Esophagus squamous epithelium (tissue), 5 donors: ENCODE data around the gene STX1B. TPM values are rescaled to one million over a fixed set of nuclear protein-coding genes. Genes with fewer than 3 reads are reported as not detected.
A peak's percentile ranks its signal among the peaks of the same experiment; 100 is the strongest.

ENCODE experiments used
- DNase-seq: peaks from one replicate; lab custom pipeline; 2025; lab: John Stamatoyannopoulos, UW
- H3K27ac ChIP-seq, 4 donors: fragments of 200-600 bp; sonication (generic); one replicate each; pipeline ENCODE4 v1.5.1; 2016 to 2019; ENCODE audit warnings: mild to moderate bottlenecking in 1 of 4
- H3K27me3 ChIP-seq, 4 donors: fragments of 200-600 bp; sonication (generic); 1 replicate in 3 of 4; 2 replicates in 1 of 4; pipeline versions ENCODE4 v1.5.1 to v1.6.0; 2017 to 2021; ENCODE audit warnings: antibody characterized with exemption in 1 of 4
- H3K36me3 ChIP-seq, 3 donors: fragments of 200-600 bp; sonication (generic); one replicate each; pipeline ENCODE4 v1.5.1; 2016 to 2019
- H3K4me1 ChIP-seq, 3 donors: fragments of 200-600 bp; sonication (generic); one replicate each; pipeline ENCODE4 v1.5.1; 2017 to 2019
- H3K4me3 ChIP-seq, 4 donors: fragments of 200-600 bp; sonication (generic); 1 replicate in 3 of 4; 2 replicates in 1 of 4; pipeline ENCODE4 v1.5.1; 2016 to 2019; ENCODE audit warnings: mild to moderate bottlenecking in 2 of 4, moderate library complexity in 1 of 4
- H3K9me3 ChIP-seq, 3 donors: fragments of 200-600 bp; sonication (generic); one replicate each; pipeline ENCODE4 v1.5.1; 2016 to 2019
- CTCF ChIP-seq, 6 experiments: fragments of 450-650 bp in 4 of 6; fragments of 200-600 bp in 2 of 6; sonication (generic) in 2 of 6; IDR thresholded peaks; one replicate each; pipeline ENCODE4 v1.5.1; 2016 to 2019; ENCODE audit warnings: antibody characterized with exemption in 6 of 6, mild to moderate bottlenecking in 4 of 6, moderate library complexity in 4 of 6
- POLR2A ChIP-seq, 4 donors: fragments of 450-650 bp; IDR thresholded peaks; one replicate each; pipeline ENCODE4 v1.6.1; 2017; ENCODE audit warnings: antibody characterized with exemption in 4 of 4, mild to moderate bottlenecking in 4 of 4, moderate library complexity in 3 of 4
- WGBS, 2 donors: methylation state at CpG; one replicate each; pipeline ENCODE4 v1.1.5; 2018; 5-methylcytosine and 5-hydroxymethylcytosine counted together
- intact Hi-C: fragments of 100-400 bp; cut with DNase I; formaldehyde crosslinking; loops from one replicate; pipeline ENCODE4 v1.15.0; 2022
- total RNA-seq, 4 donors: library from RNA; depleted of rRNA; stranded (reverse); fragments of >200 nt; gene quantifications; one replicate each; pipeline ENCODE4 v1.1.0, GENCODE V29; 2016
- donor health status: DM: yes; HTN: yes; CAD: no.

STX1B gene
- total RNA-seq, result 1 to 10 TPM in 1 of 4 donors, under 1 TPM in 3; 0.06 to 1.5 (median 0.20) TPM

GRCh38 chr16:31010585-31011325 is at the start of gene STX1B:
Gene STX1B, minus strand, starts transcription at chr16:31010638. Its CDS starts 242 bp downstream, at chr16:31010396.
- WGBS, 2 donors, result 6 to 19% methylated on average over 11 to 19 of the region's 45 CpGs
- no peaks in the 10 kb centered on the region for H3K36me3 ChIP-seq
- TF ChIP-seq CTCF (IDR thresholded peaks at IDR 0.05), result no peak
- no peak for TF ChIP-seq POLR2A (IDR thresholded peaks at IDR 0.05)
- intact Hi-C loops, result no loop called here
- peaks cover 0 to 90% (median 5%) of the 10 kb centered on the region in 4 donors for H3K27me3 ChIP-seq
- no peaks in the 10 kb centered on the region for H3K9me3 ChIP-seq
- peak within 1 kb of the TSS in 1 of 4 donors; percentile 44 for H3K4me3 ChIP-seq
- H3K4me1 ChIP-seq, result peaks cover 0 to 12% (median 8%) of the 10 kb centered on the region in 3 donors
- no peak for DNase-seq
- no peak within 1 kb of the TSS for H3K27ac ChIP-seq

- H3K4me3 ChIP-seq, result no peak overlapping the region
- H3K4me1 ChIP-seq, result peaks cover 0 to 6% (median 0%) of the 10 kb centered on the region in 3 donors
- H3K27me3 ChIP-seq, result no peaks in the 10 kb centered on the region
- intact Hi-C loops, result no loop called here
- H3K9me3 ChIP-seq, result no peaks in the 10 kb centered on the region
- DNase-seq, result no peak
- peaks cover under 1 to 29% (median 2%) of the 10 kb centered on the region in 3 donors for H3K36me3 ChIP-seq
- no peak overlapping the region for H3K27ac ChIP-seq
- no peak for TF ChIP-seq POLR2A (IDR thresholded peaks at IDR 0.05)
- TF ChIP-seq CTCF (IDR thresholded peaks at IDR 0.05), result no peak
- 89% methylated on average over 4 of the region's 4 CpGs; no CpG with 5 or more reads in 1 of the 2 donors for WGBS, 2 donors
Measured at GRCh38 chr16:31055613-31056012, 45.2 kb upstream of the STX1B start.

- Histone ChIP-seq H3K4me3 (no peak overlapping the region), H3K9me3 (no peaks in the 10 kb centered on the region), H3K27ac (no peak overlapping the region), H3K4me1 (peaks cover 0 to 6% (median 0%) of the 10 kb centered on the region in 3 donors), H3K36me3 (no peaks in the 10 kb centered on the region), H3K27me3 (no peaks in the 10 kb centered on the region)
- intact Hi-C loops, result no loop called here
- WGBS, 2 donors, result 23 to 28% methylated on average over 2 of the region's 2 CpGs
- no peak for DNase-seq
- TF ChIP-seq POLR2A (IDR thresholded peaks at IDR 0.05), result no peak
- TF ChIP-seq CTCF (IDR thresholded peaks at IDR 0.05), result no peak
Measured at GRCh38 chr16:31052114-31052513, 41.7 kb upstream of the STX1B start.

GRCh38 chr16:31050280-31051030 is 40.0 kb upstream of the STX1B start:
- 70 to 87% methylated on average over 7 of the region's 10 CpGs for WGBS, 2 donors
- Histone ChIP-seq H3K4me1 (peaks cover 0 to 6% (median 0%) of the 10 kb centered on the region in 3 donors), H3K36me3 (no peaks in the 10 kb centered on the region), H3K4me3 (no peak overlapping the region), H3K9me3 (no peaks in the 10 kb centered on the region), H3K27ac (no peak overlapping the region), H3K27me3 (no peaks in the 10 kb centered on the region)
- DNase-seq, result no peak
- TF ChIP-seq CTCF (IDR thresholded peaks at IDR 0.05) (no peak), POLR2A (IDR thresholded peaks at IDR 0.05) (no peak)
- intact Hi-C loops, result no loop called here
